ENCODE data around the gene MSH2. TPM values are rescaled to one million over a fixed set of nuclear protein-coding genes. Genes with fewer than 3 reads are reported as not detected.

Gene MSH2
- total and polyA plus RNA-seq, 2 of the 13 experiments (the other 11 are each of a cell fraction or from before 2014, with no cell fraction given): 19.9 to 76.3 TPM

DNA sequence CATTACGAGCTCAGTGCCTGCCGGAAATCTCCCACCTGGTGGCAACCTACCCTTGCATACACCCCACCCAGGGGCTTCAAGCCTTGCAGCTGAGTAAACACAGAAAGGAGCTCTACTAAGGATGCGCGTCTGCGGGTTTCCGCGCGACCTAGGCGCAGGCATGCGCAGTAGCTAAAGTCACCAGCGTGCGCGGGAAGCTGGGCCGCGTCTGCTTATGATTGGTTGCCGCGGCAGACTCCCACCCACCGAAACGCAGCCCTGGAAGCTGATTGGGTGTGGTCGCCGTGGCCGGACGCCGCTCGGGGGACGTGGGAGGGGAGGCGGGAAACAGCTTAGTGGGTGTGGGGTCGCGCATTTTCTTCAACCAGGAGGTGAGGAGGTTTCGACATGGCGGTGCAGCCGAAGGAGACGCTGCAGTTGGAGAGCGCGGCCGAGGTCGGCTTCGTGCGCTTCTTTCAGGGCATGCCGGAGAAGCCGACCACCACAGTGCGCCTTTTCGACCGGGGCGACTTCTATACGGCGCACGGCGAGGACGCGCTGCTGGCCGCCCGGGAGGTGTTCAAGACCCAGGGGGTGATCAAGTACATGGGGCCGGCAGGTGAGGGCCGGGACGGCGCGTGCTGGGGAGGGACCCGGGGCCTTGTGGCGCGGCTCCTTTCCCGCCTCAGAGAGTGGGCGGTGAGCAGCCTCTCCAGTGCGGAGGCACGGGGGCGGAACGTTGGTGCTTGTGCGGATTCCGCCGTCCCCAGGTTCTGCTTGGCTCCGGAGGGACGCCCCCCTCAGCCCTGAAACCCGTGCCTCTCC is at the start of gene MSH2 (continued):
- TF ChIP-seq, protein P1, sequence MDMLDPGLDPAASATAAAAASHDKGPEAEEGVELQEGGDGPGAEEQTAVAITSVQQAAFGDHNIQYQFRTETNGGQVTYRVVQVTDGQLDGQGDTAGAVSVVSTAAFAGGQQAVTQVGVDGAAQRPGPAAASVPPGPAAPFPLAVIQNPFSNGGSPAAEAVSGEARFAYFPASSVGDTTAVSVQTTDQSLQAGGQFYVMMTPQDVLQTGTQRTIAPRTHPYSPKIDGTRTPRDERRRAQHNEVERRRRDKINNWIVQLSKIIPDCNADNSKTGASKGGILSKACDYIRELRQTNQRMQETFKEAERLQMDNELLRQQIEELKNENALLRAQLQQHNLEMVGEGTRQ (IDR thresholded peaks at IDR 0.05; ENCODE audit: low read depth, low read length): no peak
- TF ChIP-seq, protein P1 (CRISPR knock-in tag; IDR thresholded peaks at IDR 0.05; ENCODE audit: borderline replicate concordance): peak; percentile 55; the same call in 1 of the 2 replicates
- TF ChIP-seq ZNF251 (CRISPR knock-in tag; IDR thresholded peaks at IDR 0.05) (0 out of 2 replicates have a peak, but pooled peaks have one; percentile 35), ZNF496 (CRISPR knock-in tag; IDR thresholded peaks at IDR 0.05; ENCODE audit: insufficient replicate concordance) (no peak), JARID2 (CRISPR knock-in tag; IDR thresholded peaks at IDR 0.05; ENCODE audit: insufficient replicate concordance) (peak; percentile 82), HMG20A (CRISPR knock-in tag; IDR thresholded peaks at IDR 0.05; ENCODE audit: borderline replicate concordance) (0 out of 2 replicates have a peak, but pooled peaks have one; percentile 8), SRSF9 (IDR thresholded peaks at IDR 0.05; ENCODE audit: borderline replicate concordance, insufficient read depth, low read depth, low read length, poor library complexity, severe bottlenecking) (no peak), ZNF703 (CRISPR knock-in tag; IDR thresholded peaks at IDR 0.05; ENCODE audit: borderline replicate concordance) (0 out of 2 replicates have a peak, but pooled peaks have one; percentile 96), ZMAT3 (CRISPR knock-in tag; conservative IDR thresholded peaks at IDR 0.05) (peak; percentile 98), TP53 (CRISPR knock-in tag; conservative IDR thresholded peaks at IDR 0.05) (no peak), JUND (CRISPR knock-in tag; IDR thresholded peaks at IDR 0.05) (no peak; the same call in 1 of the 2 replicates), CCDC6 (CRISPR knock-in tag; IDR thresholded peaks at IDR 0.05) (no peak), ZNF777 (CRISPR knock-in tag; IDR thresholded peaks at IDR 0.05) (peak; percentile 84), RCOR2 (CRISPR knock-in tag; IDR thresholded peaks at IDR 0.05) (peak; percentile 13; the same call in 1 of the 2 replicates)
- TF ChIP-seq, protein P2, sequence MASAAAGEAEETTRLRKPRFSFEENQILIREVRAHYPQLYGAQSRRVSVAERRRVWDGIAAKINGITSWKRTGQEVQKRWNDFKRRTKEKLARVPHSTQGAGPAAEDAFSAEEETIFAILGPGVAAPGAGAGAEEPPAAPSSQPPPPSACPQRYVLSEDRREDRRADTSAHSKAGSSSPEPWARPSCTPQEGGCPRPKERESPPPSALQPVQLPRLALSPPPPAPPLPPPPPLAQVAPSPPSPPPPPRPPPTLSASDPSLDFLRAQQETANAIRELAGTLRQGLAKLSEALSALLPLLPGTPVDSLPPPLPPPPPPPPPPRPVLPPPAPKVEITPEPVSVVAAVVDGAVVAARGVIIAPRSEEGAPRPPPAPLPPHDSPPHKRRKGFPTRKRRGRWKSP (CRISPR knock-in tag; IDR thresholded peaks at IDR 0.05): peak; percentile 64
- TF ChIP-seq, protein P3, sequence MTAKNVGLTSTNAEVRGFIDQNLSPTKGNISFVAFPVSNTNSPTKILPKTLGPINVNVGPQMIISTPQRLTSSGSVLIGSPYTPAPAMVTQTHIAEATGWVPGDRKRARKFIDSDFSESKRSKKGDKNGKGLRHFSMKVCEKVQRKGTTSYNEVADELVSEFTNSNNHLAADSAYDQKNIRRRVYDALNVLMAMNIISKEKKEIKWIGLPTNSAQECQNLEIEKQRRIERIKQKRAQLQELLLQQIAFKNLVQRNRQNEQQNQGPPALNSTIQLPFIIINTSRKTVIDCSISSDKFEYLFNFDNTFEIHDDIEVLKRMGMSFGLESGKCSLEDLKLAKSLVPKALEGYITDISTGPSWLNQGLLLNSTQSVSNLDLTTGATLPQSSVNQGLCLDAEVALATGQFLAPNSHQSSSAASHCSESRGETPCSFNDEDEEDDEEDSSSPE (CRISPR knock-in tag; IDR thresholded peaks at IDR 0.05): peak; percentile 99
- TF ChIP-seq, protein P4, sequence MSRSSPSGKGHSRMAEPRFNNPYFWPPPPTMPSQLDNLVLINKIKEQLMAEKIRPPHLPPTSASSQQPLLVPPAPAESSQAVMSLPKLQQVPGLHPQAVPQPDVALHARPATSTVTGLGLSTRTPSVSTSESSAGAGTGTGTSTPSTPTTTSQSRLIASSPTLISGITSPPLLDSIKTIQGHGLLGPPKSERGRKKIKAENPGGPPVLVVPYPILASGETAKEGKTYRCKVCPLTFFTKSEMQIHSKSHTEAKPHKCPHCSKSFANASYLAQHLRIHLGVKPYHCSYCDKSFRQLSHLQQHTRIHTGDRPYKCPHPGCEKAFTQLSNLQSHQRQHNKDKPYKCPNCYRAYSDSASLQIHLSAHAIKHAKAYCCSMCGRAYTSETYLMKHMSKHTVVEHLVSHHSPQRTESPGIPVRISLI (CRISPR knock-in tag; IDR thresholded peaks at IDR 0.05; ENCODE audit: borderline replicate concordance): peak; percentile 61
- TF ChIP-seq, protein P5, sequence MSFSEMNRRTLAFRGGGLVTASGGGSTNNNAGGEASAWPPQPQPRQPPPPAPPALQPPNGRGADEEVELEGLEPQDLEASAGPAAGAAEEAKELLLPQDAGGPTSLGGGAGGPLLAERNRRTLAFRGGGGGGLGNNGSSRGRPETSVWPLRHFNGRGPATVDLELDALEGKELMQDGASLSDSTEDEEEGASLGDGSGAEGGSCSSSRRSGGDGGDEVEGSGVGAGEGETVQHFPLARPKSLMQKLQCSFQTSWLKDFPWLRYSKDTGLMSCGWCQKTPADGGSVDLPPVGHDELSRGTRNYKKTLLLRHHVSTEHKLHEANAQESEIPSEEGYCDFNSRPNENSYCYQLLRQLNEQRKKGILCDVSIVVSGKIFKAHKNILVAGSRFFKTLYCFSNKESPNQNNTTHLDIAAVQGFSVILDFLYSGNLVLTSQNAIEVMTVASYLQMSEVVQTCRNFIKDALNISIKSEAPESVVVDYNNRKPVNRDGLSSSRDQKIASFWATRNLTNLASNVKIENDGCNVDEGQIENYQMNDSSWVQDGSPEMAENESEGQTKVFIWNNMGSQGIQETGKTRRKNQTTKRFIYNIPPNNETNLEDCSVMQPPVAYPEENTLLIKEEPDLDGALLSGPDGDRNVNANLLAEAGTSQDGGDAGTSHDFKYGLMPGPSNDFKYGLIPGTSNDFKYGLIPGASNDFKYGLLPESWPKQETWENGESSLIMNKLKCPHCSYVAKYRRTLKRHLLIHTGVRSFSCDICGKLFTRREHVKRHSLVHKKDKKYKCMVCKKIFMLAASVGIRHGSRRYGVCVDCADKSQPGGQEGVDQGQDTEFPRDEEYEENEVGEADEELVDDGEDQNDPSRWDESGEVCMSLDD (CRISPR knock-in tag; IDR thresholded peaks at IDR 0.05; ENCODE audit: borderline replicate concordance): peak; percentile 71; the same call in 1 of the 2 replicates
